Measurements from ENCODE around the gene FAM241B.

Gene FAM241B

DNA sequence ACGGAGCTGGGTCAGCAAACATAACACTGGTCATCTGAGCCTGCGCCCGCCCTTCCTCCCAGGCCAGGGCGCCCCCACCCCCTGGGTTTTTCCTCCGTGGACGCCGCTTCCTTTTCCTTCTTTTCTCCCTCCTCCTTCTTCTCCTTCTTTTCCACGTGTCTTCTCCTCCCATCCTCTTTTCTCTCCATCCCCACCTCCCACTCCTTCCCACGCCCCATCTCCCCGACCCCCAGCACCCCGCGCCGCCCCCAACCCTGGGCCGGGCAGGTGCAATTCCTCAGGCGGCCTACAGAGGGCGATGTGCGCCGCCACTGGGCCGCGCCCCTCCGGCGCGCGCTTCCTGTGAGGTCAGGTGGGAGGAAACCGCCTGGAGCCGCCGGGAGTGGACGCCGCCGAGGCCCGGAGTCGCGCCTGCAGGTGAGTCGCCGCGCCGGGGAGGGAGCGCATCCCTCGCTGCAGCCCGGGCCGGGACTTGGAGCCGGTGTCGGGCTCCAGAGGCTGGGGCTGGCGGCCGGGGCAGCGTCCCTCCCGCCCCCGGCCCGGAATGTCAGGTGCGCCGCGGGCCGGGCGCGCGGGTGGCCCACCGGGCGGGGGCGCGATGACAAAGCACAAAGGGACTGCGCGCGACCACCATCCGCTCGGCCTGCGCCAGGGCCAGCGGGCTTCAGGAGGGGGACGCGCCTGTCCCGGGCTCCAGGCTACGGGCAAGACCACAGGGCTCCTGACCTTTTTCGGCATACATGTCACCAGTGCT lies at the start of gene FAM241B:
Gene FAM241B (plus strand): TSS at position 351 of the 754 bp plus-strand sequence. CDS start 1,497 bp downstream, outside the sequence.
- DNase-seq (ENCODE audit: low spot score) = peak; percentile 77

DNA sequence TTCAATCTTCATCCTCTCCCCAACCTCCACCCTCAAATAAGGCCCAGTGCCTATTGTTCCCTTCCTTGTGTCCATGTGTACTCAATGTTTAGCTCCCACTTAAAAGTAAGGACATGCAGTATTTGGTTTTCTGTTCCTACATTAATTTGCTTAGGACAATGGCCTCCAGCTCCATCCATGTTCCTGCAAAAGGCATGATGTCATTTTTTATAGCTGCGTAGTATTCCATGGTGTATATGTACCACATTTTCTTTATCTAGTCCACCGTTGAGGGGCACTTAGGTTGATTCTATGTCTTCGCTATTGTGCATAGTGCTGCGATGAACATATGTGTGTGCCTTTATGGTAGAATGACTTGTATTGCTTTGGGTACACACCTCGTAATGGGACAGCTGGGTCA lies 49.6 kb upstream of the FAM241B start:
- no peak for DNase-seq (ENCODE audit: low spot score)

DNA sequence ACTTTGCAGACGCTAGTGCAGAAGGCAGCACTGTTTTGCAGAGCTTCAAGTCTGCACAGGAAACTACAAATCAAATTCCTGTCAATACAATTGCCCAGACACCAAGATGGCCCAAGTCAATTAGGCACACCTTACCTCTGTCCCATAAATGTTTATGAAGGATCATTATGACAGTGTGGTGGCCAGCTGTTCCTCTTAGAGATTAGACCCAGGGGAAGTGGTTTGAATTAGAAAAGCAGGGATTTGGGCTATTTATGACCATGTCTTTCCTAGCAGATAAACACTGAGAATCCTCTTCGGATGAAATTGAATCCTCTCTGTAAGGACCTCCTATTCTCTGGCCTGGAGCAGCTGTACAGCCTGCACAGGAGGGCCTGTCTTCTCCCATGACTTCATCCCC lies 46.9 kb upstream of the FAM241B start:
- no peak for DNase-seq (ENCODE audit: low spot score)

DNA sequence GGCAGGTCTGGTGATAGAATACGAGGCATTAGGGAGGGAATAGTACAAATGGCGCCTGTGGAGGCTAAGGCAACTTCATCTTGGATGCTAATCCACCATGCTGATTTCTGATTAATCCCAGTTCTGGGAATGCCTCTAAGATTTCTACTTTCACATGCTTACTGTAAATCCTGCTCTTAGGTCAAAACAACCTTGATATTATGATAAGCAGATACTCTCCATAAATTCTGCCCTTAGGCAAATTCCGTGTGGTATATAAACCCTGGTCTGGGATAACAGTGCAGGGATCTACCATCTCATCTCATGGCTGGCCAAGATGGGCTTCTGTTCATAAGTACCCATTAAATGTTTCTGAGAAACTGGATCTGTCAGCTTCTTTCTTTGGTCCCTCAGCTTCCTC lies 45.4 kb upstream of the FAM241B start:
- no peak for DNase-seq (ENCODE audit: low spot score)

DNA sequence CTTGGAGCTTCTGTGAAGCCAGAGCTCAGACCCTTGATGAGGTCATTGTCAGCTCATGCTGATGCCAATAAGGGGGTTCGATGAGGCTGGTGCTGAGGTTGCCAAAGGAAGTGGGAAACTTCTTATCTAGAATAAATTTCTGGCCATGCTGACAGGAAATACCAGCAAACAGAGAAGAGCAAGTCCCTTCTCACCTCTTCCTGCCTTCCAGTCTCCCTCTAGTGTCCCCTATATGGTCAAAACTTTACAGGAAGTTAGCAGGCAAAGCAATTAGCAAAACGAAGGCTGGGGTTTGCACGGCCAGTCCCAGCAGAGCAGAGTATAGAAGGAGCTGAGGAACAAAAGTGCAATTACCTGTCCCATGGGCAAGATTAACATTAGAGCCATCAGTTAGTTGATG lies 41.7 kb upstream of the FAM241B start:
- DNase-seq (ENCODE audit: low spot score) = no peak

- no peak for DNase-seq (ENCODE audit: low spot score)
These were observed 29.2 kb upstream of the FAM241B start for GRCh38 chr10:69600761-69601330.

- DNase-seq (ENCODE audit: low spot score) = no peak
These were observed 21.0 kb upstream of the FAM241B start for GRCh38 chr10:69609077-69609476.

DNA sequence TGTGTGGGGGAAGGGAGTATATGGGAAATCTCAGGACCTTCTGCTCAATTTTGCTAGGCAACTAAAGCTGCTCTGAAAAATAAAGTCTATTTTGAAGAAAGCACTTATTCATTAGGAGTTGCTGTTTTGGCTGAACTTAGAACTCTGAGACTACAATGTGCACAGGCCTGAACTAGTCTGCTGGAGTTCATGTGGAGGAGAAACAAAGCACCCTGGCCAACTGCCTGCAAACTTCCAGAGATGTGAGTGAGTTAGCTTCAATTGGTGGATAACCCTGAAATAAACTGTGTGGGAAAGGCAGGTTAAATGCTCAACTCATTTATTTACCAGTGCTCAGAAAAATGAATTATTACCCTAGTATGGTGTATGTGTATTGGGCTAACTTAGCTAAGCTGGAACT lies 17.3 kb upstream of the FAM241B start:
- DNase-seq (ENCODE audit: low spot score) = no peak

GRCh38 chr10:69614130-69614529 lies 15.9 kb upstream of the FAM241B start:
- peak; percentile 21 for DNase-seq (ENCODE audit: low spot score)

DNA sequence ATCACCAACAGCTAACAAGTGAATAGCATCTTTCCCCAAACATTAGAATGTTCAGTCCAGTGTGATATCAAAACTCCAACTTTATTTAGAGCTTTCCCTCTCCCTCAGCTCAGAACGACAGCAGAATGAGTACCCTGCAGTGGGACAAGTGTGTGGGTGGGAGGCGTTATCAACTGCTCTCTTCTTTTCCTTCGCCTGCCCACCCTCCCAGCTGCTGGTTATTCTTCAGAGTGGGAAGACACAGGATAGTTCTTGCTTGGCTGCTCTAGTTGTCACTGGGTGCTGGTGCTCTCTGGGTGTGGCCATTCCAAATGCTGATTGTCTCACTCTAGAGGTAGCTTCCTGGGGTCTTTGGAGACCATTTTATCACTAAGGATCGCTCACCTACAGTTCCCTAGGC lies 13.7 kb upstream of the FAM241B start:
- no peak for DNase-seq (ENCODE audit: low spot score)

- no peak for DNase-seq (ENCODE audit: low spot score)
These were observed 11.3 kb upstream of the FAM241B start for GRCh38 chr10:69618746-69619145.

DNA sequence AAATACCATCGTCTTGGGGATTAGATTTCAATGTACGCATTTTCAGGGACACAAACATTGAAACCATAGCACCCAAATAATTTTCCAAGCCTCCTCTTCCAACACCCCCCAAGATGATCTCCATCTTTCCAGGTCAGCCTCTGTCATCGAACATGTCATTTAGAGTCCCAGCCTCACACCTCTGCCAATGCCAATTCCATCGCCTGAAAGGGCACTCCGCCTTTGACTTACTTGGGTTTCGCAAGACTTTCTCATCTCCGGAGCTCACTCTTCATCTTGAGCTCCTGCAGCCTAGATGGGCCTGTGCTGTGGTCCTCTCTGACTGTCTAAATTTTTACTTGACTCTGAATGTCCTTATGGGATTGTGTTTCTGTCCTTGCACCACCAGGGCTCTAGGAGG lies 10.4 kb upstream of the FAM241B start:
- DNase-seq (ENCODE audit: low spot score) = no peak

- DNase-seq (ENCODE audit: low spot score) = no peak
These were observed 9.4 kb upstream of the FAM241B start for GRCh38 chr10:69620625-69621024.

DNA sequence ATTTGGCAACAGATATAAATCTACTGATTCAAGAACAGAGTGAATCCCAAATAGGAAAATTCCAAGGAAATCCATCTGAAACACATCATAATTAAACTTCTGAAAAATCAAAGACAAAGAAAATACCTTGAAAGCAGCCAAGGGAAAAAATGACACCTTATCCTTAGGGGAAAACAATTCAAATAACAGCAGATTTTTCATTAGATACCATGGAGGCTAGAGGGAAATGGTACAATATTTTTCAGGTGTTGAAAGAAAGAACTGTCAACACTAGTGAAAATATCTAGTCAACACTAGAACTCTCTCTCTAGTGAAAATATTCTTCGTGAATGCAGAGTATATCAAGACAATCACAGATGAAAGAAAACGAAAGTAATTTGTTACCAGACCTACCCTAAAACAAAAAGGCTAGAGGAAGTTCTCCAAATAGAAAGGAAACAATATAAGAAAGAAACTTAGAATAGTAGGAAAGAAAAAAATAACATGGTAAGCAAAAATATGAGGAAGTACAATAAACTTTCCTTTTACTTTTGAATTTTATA lies 5.7 kb upstream of the FAM241B start:
- DNase-seq (ENCODE audit: low spot score) = no peak

DNA sequence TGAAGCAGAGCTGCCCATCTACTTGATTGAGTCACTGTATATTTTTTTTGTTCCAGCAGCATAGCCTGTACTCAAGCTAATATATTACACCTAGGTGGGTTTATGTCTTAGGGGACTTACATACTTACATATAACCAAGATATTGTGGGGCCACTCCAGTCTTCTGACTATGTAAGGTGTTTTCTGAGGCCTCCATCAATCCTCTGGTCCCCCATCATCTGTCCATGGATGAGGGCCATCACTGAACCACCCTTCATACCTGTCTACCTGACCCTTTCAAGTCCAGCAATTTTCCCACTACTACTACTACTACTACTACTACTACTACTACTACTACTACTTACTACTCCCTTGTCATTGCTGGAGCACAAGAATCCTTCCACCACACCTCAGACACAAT lies 3.2 kb upstream of the FAM241B start:
- no peak for DNase-seq (ENCODE audit: low spot score)

DNA sequence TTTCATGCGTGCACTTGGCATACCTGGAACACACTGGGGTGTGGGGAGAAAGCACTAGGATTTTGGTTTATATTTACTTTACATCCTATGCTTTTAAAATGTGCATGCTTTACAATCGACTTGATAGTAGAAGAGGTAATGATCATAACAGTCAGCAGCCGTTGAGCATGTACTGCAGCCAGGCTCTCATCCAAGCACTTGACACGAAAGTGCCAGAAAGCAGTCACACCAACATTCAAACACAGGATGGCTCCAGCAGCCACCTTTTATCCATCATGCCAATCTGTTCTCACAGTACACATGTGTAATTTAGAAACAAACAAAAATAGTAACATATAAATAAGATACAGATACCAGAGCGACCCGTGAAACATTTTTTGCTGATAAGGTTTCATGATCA lies 1.2 kb upstream of the FAM241B start:
- no peak for DNase-seq (ENCODE audit: low spot score)

GRCh38 chr10:69629519-69629896 lies 539 bp upstream of the FAM241B start:
- no peak for DNase-seq (ENCODE audit: low spot score)

- no peak for DNase-seq (ENCODE audit: low spot score)
These were observed 779 bp downstream of the FAM241B start for GRCh38 chr10:69630651-69631400.

- DNase-seq (ENCODE audit: low spot score) = no peak
These were observed 1.5 kb downstream of the FAM241B start for GRCh38 chr10:69631566-69631965.

- no peak for DNase-seq (ENCODE audit: low spot score)
These were observed 2.6 kb downstream of the FAM241B start for GRCh38 chr10:69632516-69633199.

DNA sequence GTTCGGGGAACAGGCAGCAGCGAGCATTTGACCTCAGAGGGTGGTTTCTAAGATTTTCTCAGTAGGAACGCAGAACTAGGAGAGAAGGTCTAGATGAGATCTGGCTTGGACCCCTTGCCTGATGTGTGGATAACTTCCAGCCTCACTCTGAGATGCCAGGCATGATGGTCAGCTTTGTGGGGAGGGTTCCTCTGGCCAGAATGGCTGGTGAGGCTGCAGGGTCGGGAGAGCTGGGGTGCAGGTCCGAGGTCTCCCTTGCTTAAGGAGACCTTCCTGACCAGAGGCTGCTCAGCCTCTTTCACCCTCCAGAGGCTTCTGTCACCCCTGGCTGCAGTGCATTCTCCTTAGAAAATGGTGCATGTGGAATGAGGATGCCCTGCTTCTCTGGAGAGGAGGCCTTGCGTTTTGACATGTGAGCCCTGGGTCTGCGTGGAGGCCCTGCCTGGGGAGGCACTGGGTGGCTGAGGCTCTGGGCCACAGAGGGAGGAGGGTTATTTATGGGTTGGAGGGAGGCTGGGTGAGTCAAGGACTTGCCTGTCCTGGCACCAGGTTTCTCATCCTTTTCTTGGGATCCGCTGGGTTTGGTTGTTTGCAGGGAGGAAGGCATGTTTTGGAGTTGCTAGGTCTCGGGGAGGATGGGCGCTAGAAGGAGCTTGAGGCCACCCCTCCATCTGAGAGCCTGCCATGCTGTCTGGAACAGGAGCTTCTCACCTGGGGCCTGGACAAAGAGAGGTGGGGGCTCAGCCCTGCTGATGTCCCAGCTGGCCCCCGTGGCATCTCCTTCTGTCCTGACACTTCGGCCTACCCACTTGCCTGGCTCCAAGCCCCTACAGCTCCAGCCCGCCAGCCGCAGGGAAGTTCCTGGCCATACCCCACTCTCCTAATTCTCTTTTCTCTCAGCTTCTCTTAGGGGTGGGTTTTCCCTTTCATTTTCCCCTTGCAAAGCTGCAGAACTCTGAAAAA lies 3.9 kb downstream of the FAM241B start:
- DNase-seq (ENCODE audit: low spot score) = no peak
